CD4-positive, CD25-positive, alpha-beta regulatory T cell (primary cell): ENCODE results near the gene BTN3A1. TPM values are rescaled to one million over a fixed set of nuclear protein-coding genes. Genes with fewer than 3 reads are reported as not detected.
A peak's percentile ranks its signal among the peaks of the same experiment; 100 is the strongest.
"Not testable (repeated sequence)": the region's sequence is repeated elsewhere in the genome, so short reads cannot be mapped to it uniquely, and the experiment has no call there.

ENCODE experiments used
- ATAC-seq, 2 donors: fragments of 150-1000 bp; cut with Tn5 transposase; one replicate each; pipeline ENCODE4 v1.10.0; 2021; ENCODE audit warnings: low read depth in 2 of 2, moderate number of reproducible peaks in 2 of 2, moderate library complexity in 1 of 2
- DNase-seq, 3 donors: peaks; one replicate each; pipeline versions ENCODE4 v3.0.0 to v3.0.0-alpha.2; 2012 to 2022; ENCODE audit warnings: mixed read lengths in 1 of 3
- H3K27ac ChIP-seq: one replicate; pipeline ENCODE4 v1.7.0; 2013; ENCODE audit warnings: mild to moderate bottlenecking, low read length; ENCODE audit not compliant: insufficient read depth, poor library complexity, severe bottlenecking
- H3K27me3 ChIP-seq: one replicate; pipeline ENCODE4 v1.7.0; 2013; ENCODE audit warnings: low read length; ENCODE audit not compliant: control insufficient read depth, insufficient read depth
- H3K36me3 ChIP-seq: one replicate; pipeline ENCODE4 v1.7.0; 2013; ENCODE audit warnings: mild to moderate bottlenecking, low read length, moderate library complexity; ENCODE audit not compliant: control insufficient read depth, insufficient read depth
- H3K4me1 ChIP-seq: 2 replicates; pipeline ENCODE4 v1.7.0; 2013; ENCODE audit warnings: mild to moderate bottlenecking, low read length; ENCODE audit not compliant: insufficient read depth, control insufficient read depth, poor library complexity, severe bottlenecking
- H3K4me3 ChIP-seq: one replicate; pipeline ENCODE4 v1.7.0; 2013; ENCODE audit warnings: low read depth, mild to moderate bottlenecking, low read length, moderate library complexity
- H3K9me3 ChIP-seq, 2 experiments: 1 replicate in 1 of 2; 2 replicates in 1 of 2; pipeline ENCODE4 v1.7.0; 2013; ENCODE audit warnings: low read length in 2 of 2, mild to moderate bottlenecking in 1 of 2, moderate library complexity in 1 of 2; ENCODE audit not compliant: control insufficient read depth in 2 of 2
- H3K27ac Mint-ChIP-seq, 3 donors: one replicate each; pipeline ENCODE4 v1.8.0; 2020 to 2022; ENCODE audit warnings: mild to moderate bottlenecking in 3 of 3, mixed read lengths in 3 of 3, moderate library complexity in 2 of 3
- H3K27me3 Mint-ChIP-seq: one replicate; pipeline ENCODE4 v1.8.0; 2022; ENCODE audit warnings: mild to moderate bottlenecking, mixed read lengths
- H3K36me3 Mint-ChIP-seq: one replicate; pipeline ENCODE4 v1.8.0; 2020; ENCODE audit warnings: mixed read lengths
- H3K4me1 Mint-ChIP-seq, 4 donors: one replicate each; pipeline ENCODE4 v1.8.0; 2020 to 2022; ENCODE audit warnings: mixed read lengths in 4 of 4, mild to moderate bottlenecking in 1 of 4
- H3K4me3 Mint-ChIP-seq, 4 donors: one replicate each; pipeline ENCODE4 v1.8.0; 2020 to 2022; ENCODE audit warnings: mild to moderate bottlenecking in 4 of 4, mixed read lengths in 4 of 4, moderate library complexity in 3 of 4
- H3K9me3 Mint-ChIP-seq, 7 donors: one replicate each; pipeline ENCODE4 v1.8.0; 2020 to 2022; ENCODE audit warnings: mixed read lengths in 7 of 7, mild to moderate bottlenecking in 3 of 7, moderate library complexity in 2 of 7
- polyA plus RNA-seq, 4 donors: library from polyadenylated mRNA; unstranded; fragments of 300-500 nt; fragmentation: Illumina TruSeq; gene quantifications; one replicate each; pipeline ENCODE4 v1.2.3, GENCODE V29; 2021
- total RNA-seq: library from RNA; stranded (reverse); gene quantifications from one replicate; pipeline ENCODE4 v1.2.3, GENCODE V29; 2022

Gene BTN3A1
- total and polyA plus RNA-seq, 5 donors from 2014 or later, result 67.4 to 279 (median 72.0) TPM

DNA sequence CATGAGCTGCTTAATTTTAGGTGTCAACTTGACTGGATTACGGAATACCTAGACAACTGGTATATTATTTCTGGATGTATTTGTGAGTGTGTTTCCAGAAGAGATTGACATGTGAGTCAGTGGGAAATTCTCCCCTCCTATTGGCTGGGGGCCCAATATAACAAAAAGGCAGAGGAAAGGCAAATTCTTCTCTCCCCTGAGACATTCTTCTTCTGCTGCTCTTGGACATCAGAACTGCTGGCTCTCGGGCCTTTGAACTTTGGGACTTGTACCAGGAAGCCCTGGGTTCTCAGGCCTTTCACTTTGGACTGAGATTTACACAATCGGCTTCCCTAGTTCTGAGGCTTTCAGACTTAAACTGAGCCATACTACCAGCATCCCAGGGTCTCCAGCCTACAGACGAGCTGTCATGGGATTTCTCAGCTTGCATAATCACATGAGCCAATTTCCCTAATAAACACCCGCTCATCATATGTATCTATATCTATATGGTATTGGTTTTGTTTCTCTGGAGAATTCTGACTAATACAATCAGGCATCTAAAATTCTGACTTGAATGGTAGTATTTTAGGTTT is 30.6 kb downstream of the BTN3A1 start:
- Mint-ChIP-seq H3K27me3 (no peaks in the 10 kb centered on the region), H3K36me3 (peaks cover 11% of the 10 kb centered on the region), H3K4me3 (no peak overlapping the region), H3K9me3 (peaks cover 0 to 10% (median 4%) of the 10 kb centered on the region in 7 donors), H3K27ac (no peak overlapping the region), H3K4me1 (peaks cover 0 to 2% (median 0%) of the 10 kb centered on the region in 4 donors)
- Histone ChIP-seq H3K4me3 (no peak overlapping the region), H3K36me3 (no peaks in the 10 kb centered on the region), H3K27me3 (no peaks in the 10 kb centered on the region), H3K4me1 (no peaks in the 10 kb centered on the region), H3K9me3 (no peaks in the 10 kb centered on the region), H3K27ac (no peak overlapping the region)
- no peak for DNase-seq
- no peak for ATAC-seq

DNA sequence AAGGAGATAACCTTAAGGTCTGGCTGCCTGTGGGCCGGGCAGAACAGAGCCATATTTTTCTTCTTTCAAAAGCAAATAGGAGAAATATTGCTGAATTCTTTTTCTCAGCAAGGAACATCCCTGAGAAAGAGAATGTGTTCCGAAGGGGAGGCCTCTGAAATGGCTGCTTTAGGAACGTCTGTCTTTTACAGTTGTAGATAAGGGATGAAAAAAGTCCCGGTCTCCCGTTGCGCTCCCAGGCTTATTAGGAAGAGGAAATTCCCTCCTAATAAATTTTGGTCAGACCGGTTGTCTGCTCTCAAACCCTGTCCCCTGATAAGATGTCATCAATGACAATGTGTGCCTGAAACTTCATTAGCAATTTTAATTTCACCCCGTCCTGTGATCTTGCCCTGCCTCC is 31.6 kb downstream of the BTN3A1 start:
- not testable (repeated sequence) for H3K4me1 ChIP-seq, DNase-seq, H3K4me3 Mint-ChIP-seq, H3K4me1 Mint-ChIP-seq, H3K36me3 ChIP-seq, ATAC-seq, H3K4me3 ChIP-seq, H3K9me3 ChIP-seq, H3K27me3 ChIP-seq, H3K27ac Mint-ChIP-seq, H3K9me3 Mint-ChIP-seq, H3K27me3 Mint-ChIP-seq, H3K27ac ChIP-seq
- H3K36me3 Mint-ChIP-seq, result peaks cover 11% of the 10 kb centered on the region

DNA sequence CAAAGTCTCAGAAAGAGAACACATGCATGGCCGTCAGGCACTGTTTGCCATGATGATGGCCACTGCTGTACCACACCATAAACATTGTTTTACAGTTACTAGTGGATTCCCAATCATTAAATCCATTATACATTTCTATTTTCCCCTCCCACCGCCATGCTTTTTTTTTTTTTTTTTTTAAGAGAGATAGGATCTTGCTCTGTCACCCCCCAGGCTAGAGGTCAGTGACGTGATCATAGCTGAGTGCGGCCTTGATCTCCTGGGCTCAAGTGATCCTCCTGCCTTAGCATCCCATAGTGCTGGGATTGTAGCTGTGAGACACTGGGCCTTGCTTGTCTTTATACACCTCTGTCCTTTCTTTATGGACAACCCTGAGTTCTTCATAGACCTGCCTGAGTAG is 33.9 kb downstream of the BTN3A1 start:
- H3K4me3 Mint-ChIP-seq, result no peak overlapping the region
- no peak overlapping the region for H3K27ac ChIP-seq
- peaks cover 16% of the 10 kb centered on the region for H3K36me3 Mint-ChIP-seq
- peaks cover 6 to 19% (median 14%) of the 10 kb centered on the region in 4 donors for H3K4me1 Mint-ChIP-seq
- no peak for ATAC-seq
- no peak overlapping the region for H3K4me3 ChIP-seq
- no peaks in the 10 kb centered on the region for H3K36me3 ChIP-seq
- H3K27ac Mint-ChIP-seq, result no peak overlapping the region
- peaks cover 9% of the 10 kb centered on the region for H3K4me1 ChIP-seq
- H3K9me3 ChIP-seq, result no peaks in the 10 kb centered on the region
- peaks cover 0 to 10% (median 8%) of the 10 kb centered on the region in 7 donors for H3K9me3 Mint-ChIP-seq
- no peaks in the 10 kb centered on the region for H3K27me3 ChIP-seq
- H3K27me3 Mint-ChIP-seq, result no peaks in the 10 kb centered on the region
- DNase-seq, result no peak

DNA sequence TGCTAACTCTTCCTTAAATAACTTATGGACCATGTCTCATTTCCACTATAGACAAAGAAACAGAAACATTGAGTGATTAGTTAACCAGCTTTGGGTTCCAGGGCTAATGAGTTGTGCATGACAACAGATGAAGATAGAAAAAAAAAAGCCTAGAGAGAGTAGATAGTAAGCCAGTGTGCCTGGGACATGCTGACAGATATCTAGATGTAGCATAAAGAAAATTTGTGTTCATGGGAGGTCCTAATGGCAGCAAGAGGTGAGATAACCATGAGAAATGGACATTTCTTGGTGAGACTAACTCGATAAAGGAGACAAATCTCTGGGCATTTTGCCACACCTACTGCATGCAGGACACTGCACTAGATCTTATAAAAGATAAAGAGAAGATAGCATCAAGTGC is 35.5 kb downstream of the BTN3A1 start:
- Mint-ChIP-seq H3K9me3 (peaks cover 0 to 10% (median 8%) of the 10 kb centered on the region in 7 donors), H3K27me3 (no peaks in the 10 kb centered on the region), H3K36me3 (peaks cover 14% of the 10 kb centered on the region), H3K4me1 (peaks cover 6 to 28% (median 17%) of the 10 kb centered on the region in 4 donors), H3K4me3 (peak overlapping the region in 1 of 4 donors; percentile 20), H3K27ac (no peak overlapping the region)
- Histone ChIP-seq H3K27ac (no peak overlapping the region), H3K9me3 (no peaks in the 10 kb centered on the region), H3K27me3 (no peaks in the 10 kb centered on the region), H3K4me1 (peaks cover 20% of the 10 kb centered on the region), H3K36me3 (no peaks in the 10 kb centered on the region), H3K4me3 (no peak overlapping the region)
- no peak for ATAC-seq
- no peak for DNase-seq

DNA sequence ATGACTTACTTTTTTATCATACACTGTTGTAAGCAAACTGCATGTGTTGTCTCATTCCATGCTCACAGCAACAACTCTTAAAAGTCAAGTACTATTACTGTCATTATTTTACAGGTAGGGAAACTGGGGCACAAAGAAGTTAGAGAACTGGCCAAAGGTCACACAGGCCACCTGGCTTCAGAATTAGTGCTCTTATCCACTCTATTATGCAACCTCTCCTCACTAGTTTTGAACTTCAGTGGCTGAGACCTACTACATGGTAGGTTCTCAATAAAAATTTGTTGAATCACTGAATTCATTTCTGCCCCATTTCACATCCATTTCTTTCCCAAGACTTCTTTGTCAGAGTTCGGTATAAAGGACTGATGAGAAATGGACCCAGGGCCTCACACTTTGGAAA is 35.9 kb downstream of the BTN3A1 start:
- Mint-ChIP-seq H3K27ac (no peak overlapping the region), H3K27me3 (no peaks in the 10 kb centered on the region), H3K4me1 (peaks cover 6 to 33% (median 19%) of the 10 kb centered on the region in 4 donors), H3K9me3 (peaks cover 0 to 10% (median 8%) of the 10 kb centered on the region in 7 donors), H3K4me3 (no peak overlapping the region), H3K36me3 (peaks cover 19% of the 10 kb centered on the region)
- Histone ChIP-seq H3K9me3 (no peaks in the 10 kb centered on the region), H3K27me3 (no peaks in the 10 kb centered on the region), H3K27ac (no peak overlapping the region), H3K4me3 (no peak overlapping the region), H3K4me1 (peaks cover 25% of the 10 kb centered on the region), H3K36me3 (no peaks in the 10 kb centered on the region)
- ATAC-seq, result no peak
- DNase-seq, result no peak

DNA sequence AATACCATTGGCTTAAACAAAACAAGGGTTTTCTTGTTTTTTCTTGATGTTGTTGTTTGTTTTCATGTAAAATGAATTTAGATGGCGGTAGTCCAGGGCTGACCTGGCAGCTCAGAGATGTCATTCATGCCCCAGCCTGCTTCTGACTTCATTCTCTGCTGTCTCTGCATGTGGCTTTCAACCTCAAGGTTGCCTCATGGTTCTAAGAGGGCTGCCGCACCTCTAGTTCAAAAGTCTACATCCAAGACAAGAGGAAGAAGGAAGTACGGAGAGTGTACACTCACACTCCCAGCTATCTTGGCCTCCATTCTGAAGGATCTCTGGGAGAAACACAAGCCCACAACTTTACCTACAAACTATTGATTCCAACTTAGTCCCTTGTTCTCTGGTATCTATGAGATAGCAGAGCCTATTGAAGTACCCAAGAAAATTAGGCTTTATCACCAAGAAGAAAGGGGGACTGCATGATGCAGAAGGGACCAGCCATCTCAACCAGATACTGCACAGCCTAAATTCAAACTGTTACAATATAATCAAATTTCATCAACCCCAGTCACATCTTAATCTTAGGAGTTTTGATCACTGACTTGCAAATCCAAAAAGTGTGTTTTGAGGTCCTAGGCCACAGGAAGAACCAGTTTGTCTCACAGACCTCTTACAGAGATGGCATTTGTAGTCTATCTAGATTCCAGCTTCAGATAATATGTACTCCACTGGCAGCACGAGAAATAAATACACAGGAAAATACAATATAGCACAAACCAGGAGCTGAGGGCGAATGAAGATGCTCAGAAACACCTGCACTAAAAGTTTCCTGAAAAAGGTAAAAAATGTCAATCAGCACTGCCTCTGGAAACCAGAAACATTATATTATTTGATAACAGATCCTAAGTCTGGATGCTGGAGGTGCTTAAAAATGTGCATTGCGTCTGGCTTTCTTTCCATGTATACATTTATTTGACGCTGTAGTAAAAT is 37.4 kb downstream of the BTN3A1 start:
- Histone ChIP-seq H3K4me3 (peak overlapping the region; percentile 100), H3K36me3 (peaks cover 7% of the 10 kb centered on the region), H3K27ac (peak overlapping the region; percentile 94), H3K9me3 (no peaks in the 10 kb centered on the region), H3K27me3 (no peaks in the 10 kb centered on the region), H3K4me1 (peaks cover 30% of the 10 kb centered on the region)
- Mint-ChIP-seq H3K27me3 (no peaks in the 10 kb centered on the region), H3K27ac (peak overlapping the region; percentile 100), H3K36me3 (peaks cover 19% of the 10 kb centered on the region), H3K9me3 (peaks cover 0 to 8% (median 2%) of the 10 kb centered on the region in 7 donors), H3K4me1 (peaks cover 10 to 47% (median 26%) of the 10 kb centered on the region in 4 donors), H3K4me3 (peak overlapping the region; percentile 96 to 99 (median 98))
- peak in 2 of 3 donors; percentile 19 to 42 for DNase-seq
- ATAC-seq, result no peak

DNA sequence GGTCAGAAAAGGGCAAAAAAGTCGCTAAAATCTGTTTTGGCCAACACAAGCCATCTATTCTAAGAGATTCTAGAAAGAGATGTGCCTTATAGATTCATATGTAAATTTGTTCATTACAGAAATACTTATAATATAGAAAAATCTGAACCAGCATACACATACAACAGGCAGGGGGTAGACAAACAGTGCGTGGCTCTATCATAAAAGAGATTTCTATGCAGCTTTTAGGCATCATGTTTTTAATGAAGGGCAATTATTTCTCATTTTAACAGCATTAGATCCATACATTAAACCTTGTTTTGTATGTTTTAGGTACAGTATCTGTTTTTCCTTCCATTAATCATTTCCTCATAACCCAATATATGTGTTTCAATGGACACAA is 38.9 kb downstream of the BTN3A1 start:
- ATAC-seq (no peak), DNase-seq (no peak)
- Mint-ChIP-seq H3K27me3 (no peaks in the 10 kb centered on the region), H3K4me1 (peaks cover 15 to 62% (median 41%) of the 10 kb centered on the region in 4 donors), H3K36me3 (peaks cover 34% of the 10 kb centered on the region), H3K4me3 (peak overlapping the region; percentile 96 to 99 (median 98)), H3K9me3 (peaks cover 0 to 6% (median 0%) of the 10 kb centered on the region in 7 donors), H3K27ac (peak overlapping the region; percentile 100)
- H3K27me3 ChIP-seq, result no peaks in the 10 kb centered on the region
- peak overlapping the region; percentile 100 for H3K4me3 ChIP-seq
- H3K36me3 ChIP-seq, result peaks cover 23% of the 10 kb centered on the region
- peaks cover 45% of the 10 kb centered on the region for H3K4me1 ChIP-seq
- peak overlapping the region; percentile 94 for H3K27ac ChIP-seq
- H3K9me3 ChIP-seq, result no peaks in the 10 kb centered on the region
